ENCODE results near the gene SPRYD3. TPM values are rescaled to one million over a fixed set of nuclear protein-coding genes. Genes with fewer than 3 reads are reported as not detected.

SPRYD3 gene
- total RNA-seq, 2 experiments from 2014 or later, result 33.9 to 36.5 TPM

- ChIA-PET POLR2A (interaction anchor here (0.5 kb wide), 1 partner anchor 24 kb away, joined by 4 read pairs; no protein-coding TSS in a partner anchor), CTCF (interaction anchor here (0.9 to 2.9 kb wide), 3 partner anchors 12 to 40 kb away, joined by 3 to 14 read pairs (median 4); no protein-coding TSS in a partner anchor)
Measured at GRCh38 chr12:53059434-53060063, 19.6 kb downstream of the SPRYD3 start.

GRCh38 chr12:53058674-53059433 lies 20.3 kb downstream of the SPRYD3 start:
- POLR2A ChIA-PET, result interaction anchor here (0.5 kb wide), 1 partner anchor 25 kb away, joined by 4 read pairs; no protein-coding TSS in a partner anchor
- CTCF ChIA-PET, result interaction anchor here (0.6 to 1.4 kb wide), 2 partner anchors 40 to 378 kb away, joined by 3 to 4 read pairs; no protein-coding TSS in a partner anchor

- ChIA-PET POLR2A (interaction anchor here (0.5 kb wide), 1 partner anchor 14 kb away, joined by 4 read pairs; no protein-coding TSS in a partner anchor), CTCF (interaction anchor here (0.6 to 2.8 kb wide), 4 partner anchors 9 to 379 kb away, joined by 3 to 10 read pairs (median 4); no protein-coding TSS in a partner anchor)
Measured at GRCh38 chr12:53057816-53058500, 21.2 kb downstream of the SPRYD3 start.

- CTCF ChIA-PET, result interaction anchor here (2.8 to 7.5 kb wide), 2 partner anchors 9 to 10 kb away, joined by 10 to 56 read pairs; no protein-coding TSS in a partner anchor
- POLR2A ChIA-PET, result no interaction called here
Measured at GRCh38 chr12:53056901-53057300, 22.3 kb downstream of the SPRYD3 start.

GRCh38 chr12:53056296-53056695 lies 22.9 kb downstream of the SPRYD3 start:
- ChIA-PET POLR2A (interaction anchor here (1.6 kb wide), 1 partner anchor 15 kb away, joined by 4 read pairs; no protein-coding TSS in a partner anchor), CTCF (interaction anchor here (2.8 to 7.5 kb wide), 2 partner anchors 9 to 10 kb away, joined by 10 to 56 read pairs; no protein-coding TSS in a partner anchor)

- ChIA-PET CTCF (interaction anchor here (0.9 to 7.5 kb wide), 3 partner anchors 9 to 44 kb away, joined by 3 to 56 read pairs (median 10); no protein-coding TSS in a partner anchor), POLR2A (interaction anchor here (0.6 to 1.6 kb wide), 2 partner anchors 16 to 198 kb away, joined by 4 to 5 read pairs; no protein-coding TSS in a partner anchor)
Measured at GRCh38 chr12:53055471-53056266, 23.5 kb downstream of the SPRYD3 start.

GRCh38 chr12:53054112-53054878 lies 24.9 kb downstream of the SPRYD3 start:
- POLR2A ChIA-PET, result interaction anchor here (0.6 to 2.1 kb wide), 4 partner anchors 24 to 127 kb away, joined by 3 to 8 read pairs (median 6); partner anchors contain the start of genes CSAD and SPRYD3
- CTCF ChIA-PET, result interaction anchor here (0.5 to 7.5 kb wide), 12 partner anchors 10 to 416 kb away, joined by 3 to 56 read pairs (median 5); partner anchors contain the start of genes EIF4B, SOAT2 and SPRYD3

GRCh38 chr12:53053218-53054111 lies 25.7 kb downstream of the SPRYD3 start:
- CTCF ChIA-PET, result interaction anchor here (0.7 to 7.5 kb wide), 10 partner anchors 9 to 303 kb away, joined by 3 to 56 read pairs (median 6); partner anchors contain the start of genes EIF4B, SOAT2 and SPRYD3
- POLR2A ChIA-PET, result interaction anchor here (0.6 to 2.1 kb wide), 4 partner anchors 25 to 128 kb away, joined by 3 to 8 read pairs (median 6); partner anchors contain the start of genes CSAD and SPRYD3

- CTCF ChIA-PET, result interaction anchor here (0.7 to 7.5 kb wide), 6 partner anchors 14 to 50 kb away, joined by 3 to 56 read pairs (median 11); partner anchors contain the start of genes EIF4B, SOAT2 and SPRYD3
- POLR2A ChIA-PET, result no interaction called here
Measured at GRCh38 chr12:53052419-53053217, 26.6 kb downstream of the SPRYD3 start.

- CTCF ChIA-PET, result interaction anchor here (0.9 to 7.5 kb wide), 2 partner anchors 13 to 14 kb away, joined by 3 to 56 read pairs; no protein-coding TSS in a partner anchor
Measured at GRCh38 chr12:53051881-53052412, 27.2 kb downstream of the SPRYD3 start.

GRCh38 chr12:53051058-53051880 lies 27.9 kb downstream of the SPRYD3 start:
- CTCF ChIA-PET, result interaction anchor here (0.6 to 7.5 kb wide), 3 partner anchors 12 to 265 kb away, joined by 3 to 56 read pairs (median 3); no protein-coding TSS in a partner anchor
- POLR2A ChIA-PET, result no interaction called here

More at GRCh38 chr12:53051881-53052412, 27.2 kb downstream of the SPRYD3 start:
- POLR2A ChIA-PET, result no interaction called here

GRCh38 chr12:53050426-53051057 lies 28.6 kb downstream of the SPRYD3 start:
- POLR2A ChIA-PET, result no interaction called here
- CTCF ChIA-PET, result interaction anchor here (7.5 kb wide), 1 partner anchor 16 kb away, joined by 56 read pairs; no protein-coding TSS in a partner anchor

- ChIA-PET CTCF (interaction anchor here (3.1 to 7.5 kb wide), 2 partner anchors 16 kb away, joined by 15 to 56 read pairs; no protein-coding TSS in a partner anchor), POLR2A (no interaction called here)
Measured at GRCh38 chr12:53049571-53050318, 29.4 kb downstream of the SPRYD3 start, which contains the start of gene TNS2. Gene TNS2, plus strand, starts transcription at chr12:53050065. Its CDS starts 121 bp downstream, at chr12:53050186.

All from activated CD8-positive, alpha-beta memory T cell treated with anti-CD3 and anti-CD28 coated beads for 36 hours (primary cell).